Upper lobe of right lung (tissue), 1 donor: ENCODE measurements around the gene YWHAG. TPM values are rescaled to one million over a fixed set of nuclear protein-coding genes. Genes with fewer than 3 reads are reported as not detected.
"Not testable (repeated sequence)": the region's sequence is repeated elsewhere in the genome, so short reads cannot be mapped to it uniquely, and the experiment has no call there.

Experiments
- ATAC-seq: fragments of 200-7000 bp; cut with Tn5 transposase; one replicate; pipeline ENCODE4 v1.9.1; 2020; ENCODE audit warnings: mild to moderate bottlenecking, moderate library complexity
- DNase-seq: peaks from one replicate; pipeline ENCODE4 v3.0.0-alpha.2; 2020
- H3K27ac ChIP-seq: fragments of 200-600 bp; one replicate; pipeline ENCODE4 v1.8.0; 2022
- H3K27me3 ChIP-seq: fragments of 200-600 bp; one replicate; pipeline ENCODE4 v1.8.0; 2022; ENCODE audit warnings: mild to moderate bottlenecking
- H3K36me3 ChIP-seq: fragments of 200-600 bp; one replicate; pipeline ENCODE4 v1.8.0; 2022
- H3K4me1 ChIP-seq: fragments of 200-600 bp; one replicate; pipeline ENCODE4 v1.8.0; 2022
- H3K4me3 ChIP-seq: fragments of 200-600 bp; one replicate; pipeline ENCODE4 v1.8.0; 2022; ENCODE audit warnings: mild to moderate bottlenecking
- H3K9me3 ChIP-seq: fragments of 200-600 bp; one replicate; pipeline ENCODE4 v1.8.0; 2022
- CTCF ChIP-seq: fragments of 200-600 bp; IDR thresholded peaks from one replicate; pipeline ENCODE4 v1.8.0; 2022; ENCODE audit warnings: antibody characterized with exemption
- intact Hi-C: fragments of 100-400 bp; cut with DNase I; formaldehyde crosslinking; loops from one replicate; pipeline ENCODE4 v1.11.0; 2022
- total RNA-seq: library from RNA; stranded (reverse); fragmentation: NEBNext Ultra II Directional; extraction: Animal tissue kit (Norgen Biotek cat#: 25700); gene quantifications from one replicate; pipeline ENCODE4 v1.2.1, GENCODE V29; 2021
- donor health status: DM: no; HTN: yes; CAD: no; lungs with severe emphysema.

The YWHAG gene
- total RNA-seq, 1 donor from 2014 or later = 102 TPM

DNA sequence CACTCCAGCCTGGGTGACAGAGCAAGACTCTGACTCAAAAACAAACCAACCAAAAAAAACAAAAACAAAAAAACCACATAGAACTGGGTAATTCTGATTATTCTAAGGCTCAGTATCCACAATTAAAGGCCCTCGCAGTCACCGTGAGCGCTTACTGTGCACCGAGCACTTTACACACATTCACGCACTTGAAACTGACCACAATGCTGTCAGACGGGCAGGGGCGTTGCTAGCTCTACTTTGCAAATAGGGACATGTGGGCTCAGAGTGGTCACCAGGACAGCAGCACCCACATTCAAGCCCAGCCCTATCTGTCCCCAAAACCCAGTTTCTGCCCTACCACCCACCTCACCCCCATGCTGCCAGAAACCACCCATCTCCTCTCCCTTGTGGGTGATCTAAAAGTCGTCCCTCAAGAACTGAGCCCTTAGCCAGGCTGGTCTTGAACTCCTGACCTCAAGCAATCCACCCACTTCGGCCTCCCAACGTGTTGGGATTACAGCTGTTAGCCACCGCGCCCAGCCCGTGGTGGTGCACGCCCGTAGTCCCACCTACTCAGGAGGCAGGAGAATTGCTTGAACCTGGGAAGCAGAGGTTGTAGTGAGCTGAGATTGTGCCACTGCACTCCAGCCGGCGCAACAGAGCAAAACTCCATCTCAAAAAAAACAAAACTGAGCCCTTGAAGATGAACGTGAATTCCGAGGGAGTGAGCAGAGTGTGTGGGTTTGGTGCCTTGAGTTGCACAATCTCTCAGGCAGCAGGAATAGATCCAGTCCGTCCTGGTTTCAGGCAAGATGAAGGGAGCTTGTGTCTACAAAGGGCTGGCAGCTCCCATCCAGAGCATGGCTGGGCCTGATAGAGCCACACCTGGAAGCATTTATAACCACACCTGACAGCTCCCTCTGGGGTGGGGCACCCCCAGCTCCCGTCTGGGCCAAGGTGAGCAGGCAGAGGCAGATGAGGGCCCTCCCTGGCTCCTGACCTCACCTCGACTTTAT lies 61.7 kb downstream of the YWHAG start:
- Histone ChIP-seq H3K36me3 (no peaks in the 10 kb centered on the region), H3K27ac (peak overlapping the region; percentile 77), H3K4me3 (no peak overlapping the region), H3K27me3 (no peaks in the 10 kb centered on the region), H3K9me3 (no peaks in the 10 kb centered on the region), H3K4me1 (peaks cover 53% of the 10 kb centered on the region)
- peak; percentile 83 for DNase-seq
- ATAC-seq = peak; percentile 71
- TF ChIP-seq CTCF = no peak
- intact Hi-C loops = no loop called here

- intact Hi-C loops = no loop called here
- Histone ChIP-seq H3K27me3 (no peaks in the 10 kb centered on the region), H3K4me3 (peak overlapping the region; percentile 42), H3K4me1 (peaks cover 52% of the 10 kb centered on the region), H3K36me3 (no peaks in the 10 kb centered on the region), H3K27ac (peak overlapping the region; percentile 95), H3K9me3 (no peaks in the 10 kb centered on the region)
- peak; percentile 86 for ATAC-seq
- DNase-seq = peak; percentile 98
- no peak for TF ChIP-seq CTCF
Measured at GRCh38 chr7:76294344-76295024, 64.3 kb downstream of the YWHAG start.

DNA sequence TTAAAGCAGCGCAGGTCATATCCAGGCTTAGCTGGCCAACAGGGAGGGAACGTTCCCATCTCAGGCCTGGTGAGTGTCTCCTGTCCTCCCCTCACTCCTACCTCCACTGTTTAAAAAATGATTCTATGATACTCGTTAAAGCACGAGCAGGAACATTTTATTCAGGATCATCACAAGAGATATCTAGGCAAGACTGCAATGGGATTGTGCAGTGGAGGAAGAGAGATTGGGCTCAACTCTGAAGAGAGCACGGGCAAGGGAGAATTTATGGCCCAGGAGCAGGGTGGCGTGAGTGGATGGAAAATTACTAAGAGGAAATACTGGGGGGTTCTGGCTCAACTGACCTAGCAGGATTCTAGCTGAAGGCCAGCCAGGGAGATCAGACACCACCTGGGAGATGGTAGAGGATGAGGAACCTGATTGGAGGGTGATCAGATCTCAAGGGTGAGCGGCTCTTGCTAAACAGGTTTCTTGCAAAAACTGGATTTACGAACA lies 65.3 kb downstream of the YWHAG start:
- peak overlapping the region; percentile 95 for H3K27ac ChIP-seq
- no peak for ATAC-seq
- no peak overlapping the region for H3K4me3 ChIP-seq
- intact Hi-C loops = no loop called here
- no peaks in the 10 kb centered on the region for H3K27me3 ChIP-seq
- no peak for TF ChIP-seq CTCF
- no peak for DNase-seq
- peaks cover 52% of the 10 kb centered on the region for H3K4me1 ChIP-seq
- no peaks in the 10 kb centered on the region for H3K36me3 ChIP-seq
- H3K9me3 ChIP-seq = no peaks in the 10 kb centered on the region

- H3K9me3 ChIP-seq, H3K27me3 ChIP-seq, H3K36me3 ChIP-seq, H3K4me3 ChIP-seq, intact Hi-C loops, ATAC-seq, DNase-seq: not testable (repeated sequence)
- H3K4me1 ChIP-seq = peaks cover 52% of the 10 kb centered on the region
- H3K27ac ChIP-seq = peak overlapping the region; percentile 95
Measured at GRCh38 chr7:76292911-76293310, 65.9 kb downstream of the YWHAG start.

- TF ChIP-seq CTCF = no peak
- peak; percentile 9 for ATAC-seq
Measured at GRCh38 chr7:76292213-76292573, 66.6 kb downstream of the YWHAG start.

More at GRCh38 chr7:76292213-76292573, 66.6 kb downstream of the YWHAG start:
- Histone ChIP-seq H3K4me1 (peaks cover 45% of the 10 kb centered on the region), H3K27me3 (no peaks in the 10 kb centered on the region), H3K36me3 (no peaks in the 10 kb centered on the region), H3K27ac (peak overlapping the region; percentile 95), H3K4me3 (peak overlapping the region; percentile 45), H3K9me3 (no peaks in the 10 kb centered on the region)
- peak; percentile 78 for DNase-seq
- intact Hi-C loops = no loop called here
